K562 (cell line): Measurements from ENCODE around the gene ETHE1. TPM values are rescaled to one million over a fixed set of nuclear protein-coding genes. Genes with fewer than 3 reads are reported as not detected.

ENCODE experiments used
- ATF3 ChIP-seq, 2 experiments: fragments of 450-650 bp in 1 of 2; sonication (generic) in 1 of 2; formaldehyde crosslinking in 1 of 2; IDR thresholded peaks in 1 of 2; conservative IDR thresholded peaks in 1 of 2; 2 replicates each; pipeline versions ENCODE4 v1.6.1 to v1.8.1; 2016 to 2023; ENCODE audit warnings: mild to moderate bottlenecking in 2 of 2, moderate library complexity in 2 of 2, inconsistent platforms in 1 of 2, missing genetic modification reagents in 1 of 2
- BRD4 ChIP-seq: fragments of 200-600 bp; sonication (generic); IDR thresholded peaks from 2 replicates; pipeline ENCODE4 v1.6.1; 2017; ENCODE audit warnings: inconsistent platforms
- CCAR2 ChIP-seq: fragments of 200-400 bp; formaldehyde crosslinking; IDR thresholded peaks from 2 replicates; pipeline ENCODE4 v1.6.1; 2017; ENCODE audit warnings: mild to moderate bottlenecking, low read depth, low read length
- CEBPG ChIP-seq, 3 experiments: fragments of 200-800 bp in 1 of 3; sonication (Bioruptor generic) in 1 of 3; sonication (generic) in 1 of 3; formaldehyde crosslinking in 1 of 3; IDR thresholded peaks in 2 of 3; conservative IDR thresholded peaks in 1 of 3; 2 replicates each; pipeline versions ENCODE4 v1.6.1 to v1.8.0; 2016 to 2022; ENCODE audit warnings: missing compliant biosample characterization in 2 of 3, missing genetic modification characterization in 2 of 3, mild to moderate bottlenecking in 1 of 3, missing genetic modification reagents in 1 of 3
- CTCF ChIP-seq, 3 experiments: IDR thresholded peaks in 2 of 3; conservative IDR thresholded peaks in 1 of 3; 2 replicates each; pipeline ENCODE4 v1.5.1; 2011 to 2012; ENCODE audit warnings: low read length in 3 of 3, mild to moderate bottlenecking in 3 of 3, control low read depth in 2 of 3, improper control_type of control experiment in 1 of 3, inconsistent platforms in 1 of 3, low read depth in 1 of 3, mixed read lengths in 1 of 3, moderate library complexity in 1 of 3; ENCODE audit not compliant: insufficient read depth in 2 of 3
- JUND ChIP-seq, 2 experiments: IDR thresholded peaks; 2 replicates in 1 of 2; 3 replicates in 1 of 2; pipeline ENCODE4 v1.6.1; 2011; ENCODE audit warnings: borderline replicate concordance in 2 of 2, low read depth in 2 of 2, low read length in 2 of 2, improper control_type of control experiment in 1 of 2, missing biosample characterization in 1 of 2, missing genetic modification characterization in 1 of 2, missing genetic modification reagents in 1 of 2
- KAT8 ChIP-seq: fragments of 450-650 bp; IDR thresholded peaks from 2 replicates; pipeline ENCODE4 v1.6.1; 2016; ENCODE audit warnings: low read depth, mild to moderate bottlenecking
- MCM3 ChIP-seq: fragments of 450-650 bp; IDR thresholded peaks from 2 replicates; pipeline ENCODE4 v1.6.1; 2016
- MED1 ChIP-seq: sonication (generic); formaldehyde crosslinking; IDR thresholded peaks from 2 replicates; pipeline ENCODE4 v1.8.1; 2023; ENCODE audit warnings: missing genetic modification reagents, borderline replicate concordance
- NFE2 ChIP-seq: IDR thresholded peaks from 2 replicates; pipeline ENCODE4 v1.6.1; 2014; ENCODE audit warnings: antibody characterized with exemption, low read depth
- POLR2AphosphoS2 ChIP-seq: IDR thresholded peaks from 2 replicates; pipeline ENCODE4 v1.6.1; 2012; ENCODE audit warnings: low read length, improper control_type of control experiment
- PRPF4 ChIP-seq: fragments of 200-400 bp; formaldehyde crosslinking; IDR thresholded peaks from one replicate; pipeline ENCODE4 v1.6.1; 2017; ENCODE audit warnings: low read length, low read depth, mild to moderate bottlenecking; ENCODE audit not compliant: insufficient read depth, poor library complexity, severe bottlenecking
- REST ChIP-seq, 2 experiments: fragments of 450-650 bp; formaldehyde crosslinking in 1 of 2; IDR thresholded peaks; 2 replicates each; pipeline versions ENCODE4 v1.4.0 to v1.6.1; 2014 to 2020; ENCODE audit warnings: mild to moderate bottlenecking in 2 of 2, borderline replicate concordance in 1 of 2, low read depth in 1 of 2
- U2AF1 ChIP-seq: fragments of 200-400 bp; formaldehyde crosslinking; optimal IDR thresholded peaks from 2 replicates; pipeline ENCODE3; 2017; ENCODE audit warnings: mild to moderate bottlenecking, low read depth, low read length, moderate library complexity
- WHSC1 ChIP-seq: IDR thresholded peaks from one replicate; pipeline ENCODE4 v1.6.1; 2012; ENCODE audit warnings: low read length, control low read depth, inconsistent platforms
- ZEB2 ChIP-seq: fragments of 450-650 bp; IDR thresholded peaks from 2 replicates; pipeline ENCODE4 v1.6.1; 2016
- ZNF212 ChIP-seq: fragments of 450-650 bp; formaldehyde crosslinking; IDR thresholded peaks from 2 replicates; pipeline ENCODE4 v1.4.0; 2020; ENCODE audit warnings: mild to moderate bottlenecking
- polyA plus RNA-seq, 8 experiments: library from polyadenylated mRNA; depleted of rRNA in 4 of 8; stranded (reverse) in 5 of 8; unstranded in 3 of 8; fragments of >200 nt; fragmentation: Nextera tagmentation in 2 of 8; fragmentation: Illumina TruSeq in 1 of 8; extraction: Ambion mirVana in 2 of 8; extraction: Trizol in 1 of 8; gene quantifications; 2 replicates each; pipeline versions ENCODE4 v1.2.1 to v1.2.3, GENCODE V29; 2011 to 2014; ENCODE audit warnings: inconsistent platforms in 1 of 8, missing spikeins in 1 of 8
- total RNA-seq, 7 experiments: library from RNA; depleted of rRNA in 6 of 7; stranded (reverse); fragments of >200 nt in 6 of 7; fragmentation: Illumina TruSeq in 2 of 7; extraction: Trizol in 2 of 7; gene quantifications; 2 replicates each; pipeline versions ENCODE4 v1.2.1 to v1.2.3, GENCODE V29; 2011 to 2021; ENCODE audit warnings: low replicate concordance in 1 of 7

Gene ETHE1
- total and polyA plus RNA-seq, 9 of the 15 experiments (the other 6 are each of a cell fraction or from before 2014, with no cell fraction given), result 2.9 to 21.0 (median 10.2) TPM

GRCh38 chr19:43560687-43561086 is 33.7 kb upstream of the ETHE1 start (continued):
- no peak for TF ChIP-seq ZNF212
- TF ChIP-seq PRPF4, result no peak
- TF ChIP-seq JUND (IDR thresholded peaks at IDR 0.05; ENCODE audit: borderline replicate concordance, low read depth, low read length), result peak; percentile 51; the same call in 1 of the 2 replicates
- TF ChIP-seq JUND (tag; IDR thresholded peaks at IDR 0.05; ENCODE audit: borderline replicate concordance, low read depth, low read length), result no peak; the same call in 2 of the 3 replicates
- no peak for TF ChIP-seq KAT8
- no peak for TF ChIP-seq BRD4
- no peak for TF ChIP-seq MED1 (CRISPR knock-in tag)
- TF ChIP-seq ATF3 (IDR thresholded peaks at IDR 0.05), result peak; percentile 24
- TF ChIP-seq ATF3 (CRISPR knock-in tag; conservative IDR thresholded peaks at IDR 0.05), result no peak
- TF ChIP-seq POLR2AphosphoS2, result no peak
- no peak for TF ChIP-seq CCAR2
- TF ChIP-seq REST (IDR thresholded peaks at IDR 0.05; ENCODE audit: borderline replicate concordance), result peak; percentile 13; the same call in 1 of the 2 replicates
- no peak for TF ChIP-seq REST (CRISPR knock-in tag; IDR thresholded peaks at IDR 0.05; ENCODE audit: low read depth)
- peak; percentile 52 to 75 (median 54); a peak in 5 of 6 replicates for TF ChIP-seq CTCF (IDR thresholded peaks at IDR 0.05 in 2 of 3, conservative IDR thresholded peaks at IDR 0.05 in 1 of 3; ENCODE audit: insufficient read depth in 2 of 3, low read depth in 1 of 3, low read length in 3 of 3)
- no peak for TF ChIP-seq MCM3
- no peak for TF ChIP-seq CEBPG (CRISPR knock-in tag; IDR thresholded peaks at IDR 0.05)
- no peak for TF ChIP-seq CEBPG (tag; conservative IDR thresholded peaks at IDR 0.05 in 1 of 2, IDR thresholded peaks at IDR 0.05 in 1 of 2)
- TF ChIP-seq ZEB2, result no peak
- TF ChIP-seq WHSC1, result no peak
- no peak for TF ChIP-seq NFE2
- no peak for TF ChIP-seq U2AF1
